Esophagus (tissue), 2 donors: ENCODE data around the gene CBLN3. TPM values are rescaled to one million over a fixed set of nuclear protein-coding genes. Genes with fewer than 3 reads are reported as not detected.

Experiments
- H3K27ac ChIP-seq, 2 donors: one replicate each; pipeline ENCODE4 v1.5.1; 2013; ENCODE audit warnings: low read depth in 2 of 2, mild to moderate bottlenecking in 2 of 2, inconsistent platforms in 1 of 2, low read length in 1 of 2, moderate library complexity in 1 of 2
- H3K27me3 ChIP-seq, 2 donors: one replicate each; pipeline ENCODE4 v1.6.1; 2013; ENCODE audit warnings: low read length in 2 of 2, control low read depth in 1 of 2, mild to moderate bottlenecking in 1 of 2; ENCODE audit not compliant: insufficient read depth in 2 of 2, control insufficient read depth in 1 of 2
- H3K36me3 ChIP-seq, 2 donors: one replicate each; pipeline ENCODE4 v1.6.1; 2013; ENCODE audit warnings: low read length in 1 of 2; ENCODE audit not compliant: control insufficient read depth in 2 of 2, insufficient read depth in 2 of 2
- H3K4me1 ChIP-seq, 2 donors: one replicate each; pipeline ENCODE4 v1.6.1; 2013; ENCODE audit warnings: low read length in 1 of 2; ENCODE audit not compliant: control insufficient read depth in 2 of 2, insufficient read depth in 2 of 2
- H3K4me3 ChIP-seq, 2 donors: one replicate each; pipeline ENCODE4 v1.5.1; 2013; ENCODE audit warnings: low read length in 2 of 2, mild to moderate bottlenecking in 2 of 2, low read depth in 1 of 2, moderate library complexity in 1 of 2
- H3K9me3 ChIP-seq, 2 donors: one replicate each; pipeline ENCODE4 v1.6.1; 2013; ENCODE audit warnings: mild to moderate bottlenecking in 2 of 2, low read depth in 1 of 2, low read length in 1 of 2, moderate library complexity in 1 of 2; ENCODE audit not compliant: control insufficient read depth in 2 of 2, insufficient read depth in 1 of 2
- WGBS, 2 donors: extraction: QIAGEN DNeasy Blood & Tissue Kit; methylation state at CpG; one replicate each; pipeline ENCODE4 v1.1.7; 2013; 5-methylcytosine and 5-hydroxymethylcytosine counted together
- polyA plus RNA-seq, 2 donors: library from polyadenylated mRNA; stranded (reverse); fragments of 200-250 nt; gene quantifications; one replicate each; pipeline ENCODE4 v1.2.3, GENCODE V29; 2013
- donor health status: healthy with polysubstance abuse.
- donor health status: Bipolar disorder and iron deficiency.

Gene CBLN3
- polyA plus RNA-seq, 2 donors, result 0.75 to 0.86 TPM

DNA sequence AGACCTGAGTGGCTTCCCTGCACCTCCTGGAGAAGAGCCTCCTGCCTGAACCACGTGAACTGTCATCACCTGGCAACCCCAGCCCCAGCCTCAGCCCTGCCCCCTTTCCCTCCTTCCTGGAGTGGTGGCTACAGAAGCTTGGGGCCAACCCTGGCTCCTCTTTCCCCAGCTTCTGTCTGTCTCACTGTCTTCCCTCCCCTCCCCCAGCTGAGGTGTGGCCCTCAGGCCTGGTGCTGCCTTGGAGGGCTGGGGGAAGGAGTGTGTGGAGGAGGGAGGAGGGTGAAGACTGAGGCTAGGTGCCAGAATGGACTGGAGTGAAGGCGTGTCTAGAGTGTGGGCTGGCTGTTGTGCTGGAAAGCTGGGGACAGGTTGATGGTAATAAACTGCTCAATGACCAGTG lies 51.8 kb downstream of the CBLN3 start:
- Histone ChIP-seq H3K27me3 (no peaks in the 10 kb centered on the region), H3K4me3 (no peak overlapping the region), H3K4me1 (peaks cover 3 to 9% of the 10 kb centered on the region in 2 donors), H3K36me3 (peaks cover 0 to 2% of the 10 kb centered on the region in 2 donors), H3K9me3 (no peaks in the 10 kb centered on the region), H3K27ac (no peak overlapping the region)
- WGBS, 2 donors, result 34 to 54% methylated on average over 2 of the region's 2 CpGs

DNA sequence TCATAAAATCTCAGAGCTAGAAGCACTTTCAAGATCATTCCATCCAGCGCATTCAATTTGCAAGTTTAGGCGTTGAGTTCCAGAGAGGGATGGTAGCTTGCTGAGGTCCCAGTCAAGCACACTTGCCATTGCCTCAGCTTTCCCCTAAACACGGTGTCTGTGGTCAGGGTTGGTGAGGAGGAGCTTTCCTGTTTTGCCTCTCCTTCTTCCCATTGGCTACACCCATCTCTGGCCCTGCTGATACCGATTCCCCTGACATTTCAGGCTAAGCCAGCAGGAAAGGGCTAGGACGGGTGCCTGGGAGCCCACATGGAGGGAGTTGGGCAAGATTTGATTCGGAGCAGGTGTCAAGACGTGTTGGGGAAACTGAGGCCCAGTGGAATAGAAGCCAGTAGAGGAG lies 52.3 kb downstream of the CBLN3 start:
- H3K4me3 ChIP-seq, result no peak overlapping the region
- WGBS, 2 donors, result 84 to 85% methylated on average over 7 of the region's 7 CpGs
- peaks cover 3 to 9% of the 10 kb centered on the region in 2 donors for H3K4me1 ChIP-seq
- no peaks in the 10 kb centered on the region for H3K9me3 ChIP-seq
- no peaks in the 10 kb centered on the region for H3K27me3 ChIP-seq
- H3K36me3 ChIP-seq, result peaks cover 0 to 2% of the 10 kb centered on the region in 2 donors
- H3K27ac ChIP-seq, result no peak overlapping the region

Other genes with a start within 250 kb of the CBLN3 start
- gene IPO4, start 240.9 kb downstream of the CBLN3 start, polyA plus RNA-seq, result 10 to 100 TPM; 12.3 to 23.5 TPM
- gene TM9SF1, start 234.2 kb downstream of the CBLN3 start, polyA plus RNA-seq, result 10 to 100 TPM; 10.0 to 25.8 TPM
- under 1 TPM in 1 of 2 donors, not detected in 1; 0.10 TPM for gene TSSK4, start 224.0 kb downstream of the CBLN3 start, polyA plus RNA-seq
- gene CHMP4A, start 216.2 kb downstream of the CBLN3 start, polyA plus RNA-seq, result 10 to 100 TPM; 37.0 to 65.7 TPM
- gene MDP1, start 213.6 kb downstream of the CBLN3 start, polyA plus RNA-seq, result 10 to 100 TPM; 12.1 to 12.8 TPM
- 100 to 1,000 TPM; 116 to 220 TPM for gene NEDD8, start 197.3 kb downstream of the CBLN3 start, polyA plus RNA-seq
- gene GMPR2, start 196.7 kb downstream of the CBLN3 start, polyA plus RNA-seq, result 10 to 100 TPM; 24.5 to 35.0 TPM
- gene TINF2, start 187.0 kb downstream of the CBLN3 start, polyA plus RNA-seq, result 10 to 100 TPM; 49.2 to 49.8 TPM
- gene TGM1, start 166.5 kb downstream of the CBLN3 start, polyA plus RNA-seq, result 100 to 1,000 TPM; 609 to 890 TPM
- gene RABGGTA, start 158.1 kb downstream of the CBLN3 start, polyA plus RNA-seq, result 100 to 1,000 TPM; 117 to 135 TPM
- gene DHRS1, start 129.9 kb downstream of the CBLN3 start, polyA plus RNA-seq, result 10 to 100 TPM; 92.6 to 97.6 TPM
- 10 to 100 TPM in 1 of 2 donors, 1 to 10 TPM in 1; 9.3 to 10.8 TPM for gene NOP9, start 129.8 kb downstream of the CBLN3 start, polyA plus RNA-seq
- gene CIDEB, start 121.7 kb downstream of the CBLN3 start, polyA plus RNA-seq, result 10 to 100 TPM; 24.3 TPM
- 10 to 100 TPM; 11.6 to 30.4 TPM for gene LTB4R2, start 119.5 kb downstream of the CBLN3 start, polyA plus RNA-seq
- gene LTB4R, start 118.2 kb downstream of the CBLN3 start, polyA plus RNA-seq, result 10 to 100 TPM; 63.3 to 73.6 TPM
- gene ADCY4, start 94.6 kb downstream of the CBLN3 start, polyA plus RNA-seq, result 10 to 100 TPM; 10.2 to 23.3 TPM
- 10 to 100 TPM; 13.3 to 14.4 TPM for gene RIPK3, start 89.7 kb downstream of the CBLN3 start, polyA plus RNA-seq
- 10 to 100 TPM; 20.9 to 25.6 TPM for gene NFATC4, start 61.5 kb downstream of the CBLN3 start, polyA plus RNA-seq
- 1 to 10 TPM; 4.8 to 5.6 TPM for gene NYNRIN, start 30.7 kb downstream of the CBLN3 start, polyA plus RNA-seq
- gene KHNYN, start 286 bp upstream of the CBLN3 start, polyA plus RNA-seq, result 10 to 100 TPM; 20.8 to 24.4 TPM
- 10 to 100 TPM; 38.1 to 39.8 TPM for gene SDR39U1, start 13.1 kb upstream of the CBLN3 start, polyA plus RNA-seq
- gene CMA1, start 78.6 kb upstream of the CBLN3 start, polyA plus RNA-seq, result under 1 TPM in 1 of 2 donors, not detected in 1; 0.35 TPM
- gene CTSG, start 146.6 kb upstream of the CBLN3 start, polyA plus RNA-seq, result 1 to 10 TPM in 1 of 2 donors, under 1 TPM in 1; 0.14 to 1.4 TPM
- gene GZMH, start 180.0 kb upstream of the CBLN3 start, polyA plus RNA-seq, result 1 to 10 TPM; 1.2 to 1.9 TPM
- gene GZMB, start 204.5 kb upstream of the CBLN3 start, polyA plus RNA-seq, result 1 to 10 TPM; 3.0 to 3.2 TPM